Measurements from ENCODE around the gene PLOD2. TPM values are rescaled to one million over a fixed set of nuclear protein-coding genes. Genes with fewer than 3 reads are reported as not detected.

Gene PLOD2
- total and polyA plus RNA-seq, 9 of the 15 experiments (the other 6 are each of a cell fraction or from before 2014, with no cell fraction given), result 0.18 to 1.5 (median 0.58) TPM

GRCh38 chr3:146067048-146067447 is 93.9 kb downstream of the PLOD2 start:
- ChIA-PET CTCF (ENCODE audit: low intra/inter-chr PET ratio) (no interaction called here), POLR2A (no interaction called here)
- no peak for ATAC-seq
- intact Hi-C loops (cut with micrococcal nuclease) (loop anchor here (5.0 to 10.0 kb wide), 3 partner anchors 120 to 578 kb away; no protein-coding TSS in a partner anchor), in situ Hi-C loops (cut with MboI) (loop anchor here (25.0 kb wide), 1 partner anchor 520 kb away; no protein-coding TSS in a partner anchor)
- H4K20me1 ChIP-seq (replicated peaks; ENCODE audit: control insufficient read depth, insufficient read depth, low read length), result no peaks in the 10 kb centered on the region
- H3K9ac ChIP-seq (ENCODE audit: insufficient read depth in 1 of 2, low read depth in 2 of 2, low read length in 2 of 2), result no peak overlapping the region
- DNase-seq (ENCODE audit: extremely low read depth in 1 of 4, low spot score in 3 of 4), result no peak
- H3K4me1 ChIP-seq (replicated peaks in 1 of 2; ENCODE audit: control insufficient read depth in 2 of 2, insufficient read depth in 2 of 2, low read length in 2 of 2), result no peaks in the 10 kb centered on the region
- no peaks in the 10 kb centered on the region for H3K9me1 ChIP-seq (ENCODE audit: control insufficient read depth, insufficient read depth, low read length)
- H3K4me3 ChIP-seq, result no peak overlapping the region
- H3K27me3 ChIP-seq (ENCODE audit: control insufficient read depth in 2 of 2, insufficient read depth in 2 of 2, low read length in 2 of 2), result no peaks in the 10 kb centered on the region
- no peak overlapping the region for H2AFZ ChIP-seq (ENCODE audit: low read depth, low read length)
- no peak for FAIRE-seq
- no peak overlapping the region for H3K4me2 ChIP-seq (ENCODE audit: insufficient read depth, low read length)
- H3K9me3 ChIP-seq (replicated peaks; ENCODE audit: control insufficient read depth, insufficient read depth, low read depth, low read length), result no peaks in the 10 kb centered on the region
- BruUV-seq (replicated peaks), result no TSS peak
- no peak overlapping the region for H3K27ac ChIP-seq (ENCODE audit: extremely low read depth, low read depth, low read length)
- H3K36me3 ChIP-seq (ENCODE audit: control insufficient read depth, insufficient read depth, low read length), result no peaks in the 10 kb centered on the region
- no peaks in the 10 kb centered on the region for H3K79me2 ChIP-seq (ENCODE audit: control insufficient read depth, insufficient read depth, low read length)
- TF ChIP-seq CCAR2 (IDR thresholded peaks at IDR 0.05; ENCODE audit: low read depth, low read length) (no peak), RAD51 (IDR thresholded peaks at IDR 0.05; ENCODE audit: borderline replicate concordance, low read depth) (no peak), FOXP1 (CRISPR knock-in tag; IDR thresholded peaks at IDR 0.05) (no peak), IRF9 (tag; IDR thresholded peaks at IDR 0.05) (no peak), RFX7 (CRISPR knock-in tag; IDR thresholded peaks at IDR 0.05) (no peak), ZNF311 (CRISPR knock-in tag; IDR thresholded peaks at IDR 0.05) (no peak), NCOA1 (IDR thresholded peaks at IDR 0.05; ENCODE audit: low read depth) (no peak), NFYB (IDR thresholded peaks at IDR 0.05; ENCODE audit: extremely low read depth, insufficient read length) (no peak), FOXA3 (CRISPR knock-in tag; conservative IDR thresholded peaks at IDR 0.05 in 1 of 2, IDR thresholded peaks at IDR 0.05 in 1 of 2) (no peak), CBFA2T2 (conservative IDR thresholded peaks at IDR 0.05) (no peak), RNF2 (IDR thresholded peaks at IDR 0.05) (no peak), BCL6 (CRISPR knock-in tag; IDR thresholded peaks at IDR 0.05) (no peak)
- 5% methylated on average over 3 of the region's 3 CpGs for WGBS (ENCODE audit: insufficient coverage, low coverage, missing lambda C conversion rate)
